Body of pancreas (tissue), 4 donors: ENCODE data around the gene GLT8D2. TPM values are rescaled to one million over a fixed set of nuclear protein-coding genes. Genes with fewer than 3 reads are reported as not detected.

Experiments
- ATAC-seq: fragments of 150-250 bp; one replicate; pipeline ENCODE4 v1.9.1; 2016
- DNase-seq, 4 donors: peaks; one replicate each; pipeline ENCODE4 v3.0.0-alpha.2; 2019
- H3K27ac ChIP-seq, 4 donors: fragments of 200-600 bp; sonication (generic); 1 replicate in 3 of 4; 2 replicates in 1 of 4; pipeline versions ENCODE4 v1.5.1 to v1.6.1; 2016 to 2019; ENCODE audit warnings: mild to moderate bottlenecking in 1 of 4, mixed read lengths in 1 of 4, moderate library complexity in 1 of 4
- H3K27me3 ChIP-seq, 2 donors: fragments of 200-600 bp; sonication (generic); one replicate each; pipeline ENCODE4 v1.6.0; 2016; ENCODE audit warnings: mild to moderate bottlenecking in 1 of 2
- H3K36me3 ChIP-seq, 2 donors: fragments of 200-600 bp; sonication (generic); replicated peaks in 1 of 2; 2 replicates each; pipeline ENCODE4 v1.5.1; 2016; ENCODE audit warnings: low read depth in 2 of 2; ENCODE audit not compliant: insufficient read depth in 1 of 2
- H3K4me1 ChIP-seq: fragments of 200-600 bp; sonication (generic); one replicate; pipeline ENCODE4 v1.6.0; 2016
- H3K4me3 ChIP-seq, 2 donors: fragments of 200-600 bp; sonication (generic); 1 replicate in 1 of 2; 2 replicates in 1 of 2; pipeline ENCODE4 v1.5.1; 2016 to 2019
- H3K9me3 ChIP-seq, 3 donors: fragments of 200-600 bp; sonication (generic); 1 replicate in 2 of 3; 2 replicates in 1 of 3; pipeline ENCODE4 v1.5.1; 2016
- CTCF ChIP-seq, 7 experiments: fragments of 450-650 bp in 4 of 7; fragments of 200-600 bp in 3 of 7; sonication (generic) in 3 of 7; IDR thresholded peaks; one replicate each; pipeline ENCODE4 v1.5.1; 2016 to 2019; ENCODE audit warnings: antibody characterized with exemption in 7 of 7
- POLR2A ChIP-seq, 3 donors: fragments of 450-650 bp; IDR thresholded peaks; one replicate each; pipeline ENCODE4 v1.6.1; 2016; ENCODE audit warnings: antibody characterized with exemption in 3 of 3, mild to moderate bottlenecking in 2 of 3
- WGBS, 2 donors: methylation state at CpG; one replicate each; pipeline ENCODE4 v1.1.5; 2017; 5-methylcytosine and 5-hydroxymethylcytosine counted together
- intact Hi-C: fragments of 100-400 bp; cut with DNase I; formaldehyde crosslinking; loops from one replicate; pipeline ENCODE4 v1.15.1; 2023
- total RNA-seq, 2 donors: library from RNA; depleted of rRNA; stranded (reverse); fragments of >200 nt; gene quantifications; one replicate each; pipeline ENCODE4 v1.1.0, GENCODE V29; 2016

The GLT8D2 gene
- total RNA-seq, 2 donors from 2014 or later = 0.99 to 6.0 TPM

GRCh38 chr12:103944964-103945363 is 105.0 kb downstream of the GLT8D2 start:
- Histone ChIP-seq H3K9me3 (no peaks in the 10 kb centered on the region), H3K4me3 (no peak overlapping the region), H3K27me3 (no peaks in the 10 kb centered on the region), H3K4me1 (no peaks in the 10 kb centered on the region), H3K27ac (no peak overlapping the region), H3K36me3 (peaks cover 12 to 66% of the 10 kb centered on the region in 2 donors)
- DNase-seq (no peak), ATAC-seq (no peak)
- intact Hi-C loops = no loop called here
- WGBS, 2 donors = 83 to 86% methylated on average over 3 of the region's 3 CpGs
- no peak for TF ChIP-seq CTCF (IDR thresholded peaks at IDR 0.05)
- no peak for TF ChIP-seq POLR2A (IDR thresholded peaks at IDR 0.05)

Other genes starting within 250 kb of the GLT8D2 start
- gene NT5DC3, start 209.0 kb downstream of the GLT8D2 start, total RNA-seq = 10 to 100 TPM in 1 of 2 donors, 1 to 10 TPM in 1; 5.2 to 14.5 TPM
- gene HSP90B1, start 119.8 kb downstream of the GLT8D2 start, total RNA-seq = 100 to 1,000 TPM; 216 to 628 TPM
- gene TDG, start 84.3 kb downstream of the GLT8D2 start, total RNA-seq = 10 to 100 TPM; 13.2 to 17.5 TPM
- 10 to 100 TPM; 14.5 to 15.8 TPM for gene HCFC2, start 14.3 kb upstream of the GLT8D2 start, total RNA-seq
- gene NFYB, start 88.0 kb upstream of the GLT8D2 start, total RNA-seq = 10 to 100 TPM; 15.2 to 15.6 TPM
- gene TXNRD1, start 165.6 kb upstream of the GLT8D2 start, total RNA-seq = 10 to 100 TPM; 35.9 to 36.6 TPM